ENCODE data around the gene CDC42BPB. TPM values are rescaled to one million over a fixed set of nuclear protein-coding genes. Genes with fewer than 3 reads are reported as not detected.
A peak's percentile ranks its signal among the peaks of the same experiment; 100 is the strongest.

CDC42BPB gene
- total RNA-seq, 1 donor from 2014 or later: 48.2 TPM

DNA sequence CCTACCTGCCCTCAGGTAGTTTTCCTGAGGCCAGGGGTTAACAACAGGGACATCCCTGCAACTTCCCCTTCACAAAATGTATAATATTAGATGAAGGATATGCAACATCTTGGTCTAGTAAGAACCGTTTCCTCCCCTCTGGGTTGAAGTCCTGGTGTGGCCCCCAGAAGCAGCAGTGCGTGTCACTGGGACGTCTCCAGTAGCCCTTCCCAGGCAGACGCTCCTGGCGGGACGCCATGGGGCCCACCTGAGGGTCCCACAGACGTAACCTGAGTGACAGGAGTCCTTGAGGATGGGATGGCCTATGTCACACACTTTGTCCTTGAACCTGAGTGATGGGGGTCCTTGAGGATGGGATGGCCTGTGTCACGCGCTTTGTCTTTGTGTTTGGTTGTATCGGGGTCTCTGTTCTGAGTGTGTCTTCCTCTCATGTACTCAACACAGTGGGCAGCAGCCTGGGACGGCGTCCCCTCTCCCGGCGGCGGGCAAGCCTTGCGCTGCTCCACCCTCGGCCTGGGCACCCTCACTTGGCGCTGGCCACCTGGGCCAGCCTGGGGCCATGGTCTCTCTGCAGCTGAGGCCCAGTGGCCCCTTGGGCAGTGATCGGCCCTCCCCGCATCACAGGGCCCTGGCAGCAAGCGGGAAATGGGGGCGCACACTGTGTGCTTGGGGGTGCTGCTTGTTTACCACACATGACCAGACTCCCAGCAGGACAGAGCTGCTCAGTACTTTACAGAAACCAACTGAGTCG is 149.2 kb downstream of the CDC42BPB start:
- Histone ChIP-seq H3K4me2 (no peak overlapping the region), H4K20me1 (ENCODE audit: low read depth) (no peaks in the 10 kb centered on the region), H3K4me1 (no peaks in the 10 kb centered on the region), H3K79me2 (ENCODE audit: low read depth) (no peaks in the 10 kb centered on the region), H3F3A (ENCODE audit: low read depth) (no peaks in the 10 kb centered on the region), H3K9ac (no peak overlapping the region), H3K27ac (no peak overlapping the region), H3K27me3 (no peaks in the 10 kb centered on the region), H3K4me3 (no peak overlapping the region), H2AFZ (replicated peaks) (no peak overlapping the region), H3K9me3 (ENCODE audit: low read depth) (no peaks in the 10 kb centered on the region), H3K36me3 (peaks cover 6% of the 10 kb centered on the region)
- Mint-ChIP-seq H3K36me3 (peaks cover 25% of the 10 kb centered on the region), H3K27me3 (ENCODE audit: insufficient read depth, low read depth) (peaks cover 8% of the 10 kb centered on the region), H3K9me3 (peaks cover 5% of the 10 kb centered on the region), H3K4me1 (peaks cover 6% of the 10 kb centered on the region), H3K4me3 (no peak overlapping the region), H3K27ac (peak overlapping the region; percentile 37)
- TF ChIP-seq, protein P1, sequence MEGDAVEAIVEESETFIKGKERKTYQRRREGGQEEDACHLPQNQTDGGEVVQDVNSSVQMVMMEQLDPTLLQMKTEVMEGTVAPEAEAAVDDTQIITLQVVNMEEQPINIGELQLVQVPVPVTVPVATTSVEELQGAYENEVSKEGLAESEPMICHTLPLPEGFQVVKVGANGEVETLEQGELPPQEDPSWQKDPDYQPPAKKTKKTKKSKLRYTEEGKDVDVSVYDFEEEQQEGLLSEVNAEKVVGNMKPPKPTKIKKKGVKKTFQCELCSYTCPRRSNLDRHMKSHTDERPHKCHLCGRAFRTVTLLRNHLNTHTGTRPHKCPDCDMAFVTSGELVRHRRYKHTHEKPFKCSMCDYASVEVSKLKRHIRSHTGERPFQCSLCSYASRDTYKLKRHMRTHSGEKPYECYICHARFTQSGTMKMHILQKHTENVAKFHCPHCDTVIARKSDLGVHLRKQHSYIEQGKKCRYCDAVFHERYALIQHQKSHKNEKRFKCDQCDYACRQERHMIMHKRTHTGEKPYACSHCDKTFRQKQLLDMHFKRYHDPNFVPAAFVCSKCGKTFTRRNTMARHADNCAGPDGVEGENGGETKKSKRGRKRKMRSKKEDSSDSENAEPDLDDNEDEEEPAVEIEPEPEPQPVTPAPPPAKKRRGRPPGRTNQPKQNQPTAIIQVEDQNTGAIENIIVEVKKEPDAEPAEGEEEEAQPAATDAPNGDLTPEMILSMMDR (IDR thresholded peaks at IDR 0.05): no peak
- no peak for TF ChIP-seq EZH2phosphoT487 (IDR thresholded peaks at IDR 0.05)
- TF ChIP-seq EZH2 (IDR thresholded peaks at IDR 0.05): no peak
- DNase-seq (ENCODE audit: low spot score): no peak

DNA sequence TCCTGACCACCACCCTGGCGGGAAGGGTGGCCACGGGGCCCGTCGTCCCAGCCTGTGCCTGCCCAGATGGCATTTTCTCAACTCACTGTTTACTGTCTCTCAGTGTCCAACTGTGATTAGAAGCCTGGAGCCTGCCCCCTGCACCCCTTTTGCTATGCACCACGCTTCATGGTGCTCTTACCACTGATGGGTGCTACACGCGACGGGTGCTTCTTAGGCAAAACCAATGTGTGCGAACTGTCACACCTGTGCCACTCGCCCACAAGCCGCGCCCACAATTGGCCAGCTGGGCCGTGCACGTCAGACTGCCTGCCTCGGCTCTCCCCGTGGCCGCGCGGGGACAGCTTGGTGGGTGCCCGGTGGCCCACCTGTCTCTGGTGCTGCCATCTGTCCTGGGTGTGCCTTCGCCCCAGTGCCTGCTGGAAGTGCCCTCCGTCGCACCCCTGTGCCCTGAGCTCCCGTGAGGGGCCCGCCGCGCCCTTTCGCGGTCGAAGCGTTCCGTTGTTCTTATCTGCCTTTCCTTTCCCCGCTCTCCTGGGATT is 150.0 kb downstream of the CDC42BPB start:
- Mint-ChIP-seq H3K27ac (peak overlapping the region; percentile 37), H3K36me3 (peaks cover 27% of the 10 kb centered on the region), H3K27me3 (ENCODE audit: insufficient read depth, low read depth) (peaks cover 7% of the 10 kb centered on the region), H3K4me3 (no peak overlapping the region), H3K4me1 (peaks cover 6% of the 10 kb centered on the region), H3K9me3 (peaks cover 5% of the 10 kb centered on the region)
- H2AFZ ChIP-seq (replicated peaks): no peak overlapping the region
- no peak for DNase-seq (ENCODE audit: low spot score)
- no peaks in the 10 kb centered on the region for H4K20me1 ChIP-seq (ENCODE audit: low read depth)
- H3K4me3 ChIP-seq: no peak overlapping the region
- peaks cover 6% of the 10 kb centered on the region for H3K36me3 ChIP-seq
- H3K4me1 ChIP-seq: no peaks in the 10 kb centered on the region
- H3F3A ChIP-seq (ENCODE audit: low read depth): no peaks in the 10 kb centered on the region
- H3K9me3 ChIP-seq (ENCODE audit: low read depth): no peaks in the 10 kb centered on the region
- H3K27ac ChIP-seq: no peak overlapping the region
- H3K27me3 ChIP-seq: no peaks in the 10 kb centered on the region
- no peak overlapping the region for H3K9ac ChIP-seq
- TF ChIP-seq EZH2 (IDR thresholded peaks at IDR 0.05): no peak
- TF ChIP-seq, protein P1 (IDR thresholded peaks at IDR 0.05): no peak
- no peak for TF ChIP-seq EZH2phosphoT487 (IDR thresholded peaks at IDR 0.05)
- no peak overlapping the region for H3K4me2 ChIP-seq
- no peaks in the 10 kb centered on the region for H3K79me2 ChIP-seq (ENCODE audit: low read depth)

DNA sequence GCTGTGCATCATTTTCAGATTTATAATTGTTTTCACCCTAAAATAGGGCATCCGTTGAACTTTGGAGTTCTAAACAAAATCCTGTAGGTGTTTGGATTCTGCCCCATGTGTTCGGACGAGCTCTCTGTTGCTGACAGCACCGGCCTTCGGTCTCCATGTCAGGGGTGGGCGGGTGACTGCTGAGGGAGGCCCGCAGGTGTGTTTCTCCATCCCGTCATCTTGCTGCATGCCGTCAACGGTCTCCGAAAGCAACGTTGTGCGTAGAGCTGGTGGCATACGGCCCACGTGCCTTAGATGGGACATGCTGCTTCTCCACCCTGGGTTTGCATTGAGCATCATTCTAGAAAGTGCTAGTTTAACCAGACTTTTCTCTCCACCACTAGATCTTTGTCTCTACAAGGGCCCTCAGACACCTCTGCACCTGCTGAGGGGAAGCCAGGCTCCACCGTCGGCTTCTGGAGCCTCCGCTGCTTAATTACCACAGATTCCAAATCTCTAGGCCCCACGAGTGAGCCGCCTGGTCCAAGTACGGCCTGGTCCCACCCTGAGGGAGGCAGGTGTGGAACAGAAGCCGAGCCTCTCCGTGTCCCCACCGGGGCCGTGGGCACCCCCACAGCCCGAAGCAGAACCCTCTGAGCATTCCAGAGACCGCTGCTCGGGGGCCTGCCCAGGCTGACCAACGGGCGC is 150.6 kb downstream of the CDC42BPB start:
- Histone ChIP-seq H3K36me3 (peaks cover 6% of the 10 kb centered on the region), H3K9me3 (ENCODE audit: low read depth) (no peaks in the 10 kb centered on the region), H3F3A (ENCODE audit: low read depth) (no peaks in the 10 kb centered on the region), H3K4me3 (no peak overlapping the region), H3K4me1 (no peaks in the 10 kb centered on the region), H3K27me3 (no peaks in the 10 kb centered on the region), H3K9ac (no peak overlapping the region), H2AFZ (replicated peaks) (no peak overlapping the region), H4K20me1 (ENCODE audit: low read depth) (no peaks in the 10 kb centered on the region), H3K4me2 (no peak overlapping the region), H3K79me2 (ENCODE audit: low read depth) (no peaks in the 10 kb centered on the region), H3K27ac (no peak overlapping the region)
- Mint-ChIP-seq H3K4me3 (no peak overlapping the region), H3K4me1 (peaks cover 6% of the 10 kb centered on the region), H3K27me3 (ENCODE audit: insufficient read depth, low read depth) (peaks cover 7% of the 10 kb centered on the region), H3K9me3 (peaks cover 5% of the 10 kb centered on the region), H3K36me3 (peaks cover 27% of the 10 kb centered on the region), H3K27ac (no peak overlapping the region)
- DNase-seq (ENCODE audit: low spot score): no peak
- TF ChIP-seq, protein P1 (IDR thresholded peaks at IDR 0.05): no peak
- TF ChIP-seq EZH2phosphoT487 (IDR thresholded peaks at IDR 0.05) (no peak), EZH2 (IDR thresholded peaks at IDR 0.05) (no peak)

Data from neural progenitor cell (in vitro differentiated cells).